ENCODE measurements around the gene TTLL11. TPM values are rescaled to one million over a fixed set of nuclear protein-coding genes. Genes with fewer than 3 reads are reported as not detected.

The TTLL11 gene
- total and polyA plus RNA-seq, 2 of the 8 experiments (the other 6 are each of a cell fraction or from before 2014, with no cell fraction given), result 0.56 to 0.80 TPM

- Histone ChIP-seq H4K8ac (ENCODE audit: extremely low read depth, insufficient read depth, low read length) (no peak overlapping the region), H2BK5ac (ENCODE audit: low read depth, low read length) (no peak overlapping the region), H3K27me3 (replicated peaks in 1 of 4; ENCODE audit: control insufficient read depth in 3 of 4, extremely low read depth in 1 of 4, insufficient read depth in 3 of 4, low read length in 3 of 4) (no peaks in the 10 kb centered on the region), H2BK12ac (ENCODE audit: low read depth, low read length) (no peak overlapping the region), H4K5ac (ENCODE audit: insufficient read length, low read depth, low read length) (no peak overlapping the region), H3K4ac (replicated peaks; ENCODE audit: insufficient read length, low read depth, low read length) (no peak overlapping the region), H3K36me3 (ENCODE audit: control insufficient read depth in 2 of 4, insufficient read depth in 4 of 4, low read length in 3 of 4) (no peaks in the 10 kb centered on the region), H3K9ac (replicated peaks in 1 of 4; ENCODE audit: extremely low read depth in 1 of 4, low read depth in 3 of 4, low read length in 3 of 4) (no peak overlapping the region), H3K4me3 (ENCODE audit: extremely low read depth in 1 of 4, insufficient read depth in 2 of 4, low read depth in 3 of 4, low read length in 4 of 4) (no peak overlapping the region), H3K23me2 (ENCODE audit: low read depth, low read length) (no peaks in the 10 kb centered on the region; the same call in 1 of the 2 replicates), H3K4me1 (replicated peaks in 1 of 4; ENCODE audit: control insufficient read depth in 3 of 4, insufficient read depth in 4 of 4, low read length in 3 of 4) (no peaks in the 10 kb centered on the region; a peak in 1 of 7 replicates), H3K18ac (ENCODE audit: extremely low read depth, low read length) (no peak overlapping the region), H2AK5ac (ENCODE audit: low read depth, low read length) (no peak overlapping the region), H2BK20ac (ENCODE audit: low read length) (no peak overlapping the region), H3K79me1 (ENCODE audit: low read depth, low read length) (no peaks in the 10 kb centered on the region), H2BK120ac (replicated peaks; ENCODE audit: low read depth, low read length) (no peak overlapping the region), H3K79me2 (ENCODE audit: control insufficient read depth in 1 of 2, insufficient read depth in 2 of 2, low read length in 2 of 2) (no peaks in the 10 kb centered on the region), H3K27ac (ENCODE audit: low read depth, low read length) (no peak overlapping the region), H4K91ac (replicated peaks; ENCODE audit: insufficient read length, low read length) (no peak overlapping the region), H3K23ac (ENCODE audit: insufficient read length) (no peak overlapping the region), H3K4me2 (ENCODE audit: insufficient read depth in 1 of 2, low read depth in 2 of 2, low read length in 2 of 2) (no peak overlapping the region), H2BK15ac (ENCODE audit: low read length) (no peak overlapping the region), H4K20me1 (replicated peaks in 1 of 2; ENCODE audit: control insufficient read depth in 1 of 2, insufficient read depth in 2 of 2, low read length in 2 of 2) (no peaks in the 10 kb centered on the region), H2AFZ (ENCODE audit: low read length) (no peak overlapping the region), H3K56ac (replicated peaks; ENCODE audit: insufficient read length, low read depth, low read length) (no peak overlapping the region), H3K14ac (ENCODE audit: insufficient read length) (no peak overlapping the region), H3K9me3 (ENCODE audit: insufficient read depth in 2 of 2, low read depth in 1 of 2, low read length in 1 of 2) (no peaks in the 10 kb centered on the region; a peak in 2 of 4 replicates)
- CTCF ChIA-PET (ENCODE audit: partially characterized antibody), result no interaction called here
- POLR2A ChIA-PET (ENCODE audit: partially characterized antibody), result no interaction called here
- DNase-seq (ENCODE audit: low read depth in 1 of 2, low spot score in 2 of 2) (no peak), FAIRE-seq (no peak)
- 65% methylated on average over 4 of the region's 4 CpGs; no CpG with 5 or more reads in 1 of the 2 experiments for WGBS, 2 experiments (ENCODE audit: extremely low coverage in 1 of 2, insufficient coverage in 1 of 2, insufficient read length in 1 of 2, insufficient replicate concordance in 2 of 2, low coverage in 1 of 2, low lambda C conversion rate in 2 of 2, missing lambda C conversion rate in 1 of 2)
- TF ChIP-seq YY1 (IDR thresholded peaks at IDR 0.05; ENCODE audit: low read depth, low read length), result no peak
- TF ChIP-seq TBP (IDR thresholded peaks at IDR 0.05; ENCODE audit: low read depth, low read length), result no peak
- TF ChIP-seq SIRT6 (IDR thresholded peaks at IDR 0.05; ENCODE audit: low read length), result no peak
- TF ChIP-seq RNF2 (IDR thresholded peaks at IDR 0.05; ENCODE audit: borderline replicate concordance, low read depth, low read length, missing control alignments, poor library complexity, severe bottlenecking), result no peak
- TF ChIP-seq HDAC2 (IDR thresholded peaks at IDR 0.05; ENCODE audit: borderline replicate concordance in 1 of 2, low read depth in 2 of 2, low read length in 2 of 2), result no peak
- no peak for TF ChIP-seq CTCF (IDR thresholded peaks at IDR 0.05; ENCODE audit: control extremely low read depth in 1 of 3, insufficient read depth in 1 of 3, low read depth in 1 of 3, low read length in 3 of 3)
- no peak for TF ChIP-seq CTBP2 (IDR thresholded peaks at IDR 0.05; ENCODE audit: borderline replicate concordance, insufficient read depth, insufficient read length, low read length)
- TF ChIP-seq POU5F1 (IDR thresholded peaks at IDR 0.05; ENCODE audit: low read depth, low read length), result no peak
- TF ChIP-seq BACH1 (IDR thresholded peaks at IDR 0.05; ENCODE audit: low read length), result no peak
- no peak for TF ChIP-seq CBX5 (IDR thresholded peaks at IDR 0.05; ENCODE audit: low read depth, low read length)
Observed at GRCh38 chr9:121849554-121849953, 243.6 kb downstream of the TTLL11 start.

Measured in H1 (cell line).